Stimulated activated CD8-positive, alpha-beta memory T cell treated with anti-CD3 and anti-CD28 coated beads, Interleukin-7, amount 100 ng/mL, for 48 hours (primary cell): ENCODE data around the gene TNS3.
"Not testable (repeated sequence)": the region's sequence is repeated elsewhere in the genome, so short reads cannot be mapped to it uniquely, and the experiment has no call there.

Source experiments
- DNase-seq, 2 donors: peaks; one replicate each; pipeline ENCODE4 v3.0.0-alpha.2; 2020; ENCODE audit warnings: low read depth in 1 of 2; ENCODE audit errors: extremely low read depth in 1 of 2

TNS3 gene

GRCh38 chr7:47474937-47475879 lies 106.7 kb downstream of the TNS3 start:
- DNase-seq, result peak in 1 of 2 donors; percentile 24

- no peak for DNase-seq
Measured at GRCh38 chr7:47474211-47474936, 107.5 kb downstream of the TNS3 start.

DNA sequence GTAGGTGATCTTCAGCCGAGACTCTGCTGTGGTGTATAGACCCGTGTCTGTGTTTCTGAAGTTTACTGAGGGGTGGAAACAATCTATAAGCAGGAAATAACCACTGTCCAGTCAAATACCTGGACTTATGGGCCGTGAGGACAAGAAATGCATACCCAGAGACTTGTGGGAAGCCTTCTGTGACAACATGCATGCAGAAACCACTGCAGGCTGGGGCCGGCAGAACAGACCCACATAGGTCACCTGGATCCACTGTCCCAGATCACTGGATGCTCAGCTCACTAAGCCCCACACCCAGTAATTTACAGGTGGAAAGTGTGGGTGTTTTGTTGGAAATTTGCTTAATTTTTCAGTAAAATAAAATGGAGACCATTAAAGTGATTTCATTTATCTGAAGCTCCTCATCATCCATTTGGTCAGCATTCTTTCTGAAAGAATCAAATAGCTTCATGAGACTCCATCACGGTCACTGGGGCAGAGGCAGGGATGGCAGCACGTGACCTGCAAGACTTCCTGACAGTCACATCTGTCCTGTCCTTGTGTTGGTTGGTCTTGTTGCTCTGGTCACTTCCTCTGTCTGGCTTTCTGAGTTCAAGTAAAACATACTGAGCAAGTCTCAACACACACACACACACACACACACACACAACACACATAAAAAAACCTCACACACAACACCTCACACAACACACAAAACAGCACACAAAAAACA lies 108.3 kb downstream of the TNS3 start:
- no peak for DNase-seq

DNA sequence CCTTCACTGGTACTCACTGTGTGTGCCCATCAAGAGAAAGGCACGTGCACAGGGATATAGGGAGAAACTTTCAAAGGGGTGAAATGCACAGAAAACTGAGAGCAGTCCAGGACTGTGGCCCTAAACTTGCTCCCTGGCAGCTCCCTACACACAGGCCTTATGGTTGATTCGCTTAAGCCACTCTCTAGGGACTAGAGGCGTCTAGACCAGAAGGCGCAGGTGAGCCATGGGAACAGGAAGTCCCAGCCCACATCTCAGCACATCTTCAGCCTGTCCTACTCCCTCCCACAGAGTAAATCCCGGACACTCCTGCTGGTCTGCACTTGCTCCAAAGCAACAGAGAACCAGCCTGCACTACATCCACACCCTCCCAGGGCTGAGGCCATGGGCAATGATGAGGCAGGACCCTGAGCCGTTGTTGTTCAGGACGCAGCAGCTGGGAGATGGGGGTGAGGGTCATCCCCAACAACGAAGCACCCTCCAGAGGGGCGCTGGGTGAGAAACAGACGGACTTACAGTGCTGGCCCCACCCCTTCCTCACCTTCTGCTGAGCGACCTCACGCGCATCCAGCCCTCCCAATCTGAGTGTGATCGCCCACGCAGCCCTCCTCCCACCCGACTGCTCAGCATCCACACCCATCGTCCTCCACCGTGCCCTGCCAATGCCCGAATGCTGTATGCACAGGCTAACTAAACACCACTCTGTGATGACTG lies 109.3 kb downstream of the TNS3 start:
- no peak for DNase-seq

DNA sequence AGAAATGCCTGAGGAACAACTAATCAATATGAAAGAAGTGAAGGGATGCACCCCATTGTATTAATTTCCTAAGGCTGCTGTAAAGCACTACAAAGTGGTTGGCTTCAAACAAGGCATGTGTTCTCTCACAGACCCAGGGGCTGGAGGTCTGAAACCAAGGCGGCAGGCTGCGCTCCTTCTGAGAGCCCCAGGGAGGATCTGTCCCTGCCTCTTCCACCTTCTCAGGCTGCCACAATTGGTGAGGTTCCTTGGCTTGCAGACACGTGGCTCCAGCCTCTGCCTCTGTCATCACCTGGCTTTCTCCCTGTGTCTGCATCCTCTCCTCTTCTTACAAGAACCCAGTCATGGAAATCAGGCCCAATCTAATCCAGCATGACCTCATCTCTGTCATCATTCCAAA lies 110.1 kb downstream of the TNS3 start:
- DNase-seq, result no peak

DNA sequence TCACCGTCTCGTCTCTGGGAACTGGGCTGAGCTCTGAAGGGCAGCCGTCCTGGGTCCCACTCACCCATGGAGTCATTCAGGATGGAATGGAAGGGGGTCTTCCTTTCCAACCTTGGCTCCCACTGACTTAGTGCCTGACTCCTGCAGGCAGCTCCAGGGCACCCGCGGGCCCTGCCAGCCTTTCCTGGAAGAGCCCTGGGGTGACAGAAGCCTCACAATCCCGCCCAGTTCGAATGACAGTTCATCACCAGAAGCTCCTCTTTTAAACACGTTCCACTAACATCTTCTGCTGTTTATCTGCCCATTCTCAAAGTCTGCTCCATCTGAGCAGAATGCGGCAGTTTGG lies 110.6 kb downstream of the TNS3 start:
- no peak for DNase-seq

GRCh38 chr7:47470567-47471357 lies 111.1 kb downstream of the TNS3 start:
- no peak for DNase-seq

DNA sequence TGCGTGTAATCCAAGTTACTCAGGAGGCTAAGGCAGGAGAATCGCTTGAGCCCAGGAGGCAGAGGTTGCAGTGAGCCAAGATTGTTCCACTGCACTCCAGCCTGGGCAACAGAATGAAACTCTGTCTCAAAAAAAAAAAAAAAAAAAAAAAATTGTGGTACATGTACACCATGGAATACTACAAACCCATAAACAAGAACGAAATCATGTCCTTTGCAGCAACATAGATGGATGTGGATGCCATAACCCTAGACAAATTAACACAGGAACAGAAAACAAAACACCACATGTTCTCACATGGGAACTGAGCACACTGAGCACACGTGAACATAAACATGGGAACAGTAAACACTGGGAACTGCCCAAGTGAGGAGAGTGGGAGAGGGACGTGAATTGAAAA lies 112.1 kb downstream of the TNS3 start:
- not testable (repeated sequence) for DNase-seq

GRCh38 chr7:47466832-47467231 lies 115.1 kb downstream of the TNS3 start:
- no peak for DNase-seq

GRCh38 chr7:47465191-47465590 lies 116.7 kb downstream of the TNS3 start:
- no peak for DNase-seq

GRCh38 chr7:47464266-47464665 lies 117.6 kb downstream of the TNS3 start:
- no peak for DNase-seq

DNA sequence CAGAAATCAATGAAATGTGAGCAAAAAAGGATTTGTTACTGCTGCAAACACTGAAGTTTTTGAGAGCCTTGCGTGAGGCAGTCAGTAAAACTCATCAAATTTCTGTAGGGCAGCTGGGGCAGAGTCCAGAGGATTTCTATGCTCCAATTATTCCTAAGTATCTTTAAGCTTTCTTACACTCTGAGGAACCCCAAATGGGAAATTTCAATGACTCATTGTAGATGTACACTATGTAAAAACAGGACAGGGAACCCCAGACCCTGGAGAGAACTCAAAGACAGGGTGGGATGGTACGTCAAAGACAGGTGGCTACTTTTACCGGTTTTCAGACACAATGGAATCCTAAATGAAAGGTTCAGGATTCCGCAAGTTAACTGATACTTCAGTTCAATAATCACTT lies 120.2 kb downstream of the TNS3 start:
- no peak for DNase-seq

DNA sequence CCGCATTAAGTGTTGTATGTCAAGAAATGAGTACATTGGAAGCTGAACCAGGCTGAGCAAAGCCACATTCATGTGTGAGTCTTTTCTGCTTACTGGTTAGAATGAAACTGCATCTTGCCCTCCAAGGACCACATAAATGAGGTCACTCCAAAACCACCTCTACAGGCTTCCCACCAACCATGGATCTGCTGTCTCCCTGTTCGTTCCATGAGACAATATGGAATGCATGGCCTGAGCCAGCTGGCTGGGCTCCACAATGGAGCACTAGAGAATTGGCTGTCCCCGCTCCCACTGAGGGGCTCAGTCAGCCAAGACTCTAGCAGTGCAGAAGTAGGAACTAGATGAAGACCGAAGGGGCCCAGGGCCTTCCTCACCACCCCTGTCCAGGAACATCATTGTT lies 120.8 kb downstream of the TNS3 start:
- DNase-seq, result no peak

DNA sequence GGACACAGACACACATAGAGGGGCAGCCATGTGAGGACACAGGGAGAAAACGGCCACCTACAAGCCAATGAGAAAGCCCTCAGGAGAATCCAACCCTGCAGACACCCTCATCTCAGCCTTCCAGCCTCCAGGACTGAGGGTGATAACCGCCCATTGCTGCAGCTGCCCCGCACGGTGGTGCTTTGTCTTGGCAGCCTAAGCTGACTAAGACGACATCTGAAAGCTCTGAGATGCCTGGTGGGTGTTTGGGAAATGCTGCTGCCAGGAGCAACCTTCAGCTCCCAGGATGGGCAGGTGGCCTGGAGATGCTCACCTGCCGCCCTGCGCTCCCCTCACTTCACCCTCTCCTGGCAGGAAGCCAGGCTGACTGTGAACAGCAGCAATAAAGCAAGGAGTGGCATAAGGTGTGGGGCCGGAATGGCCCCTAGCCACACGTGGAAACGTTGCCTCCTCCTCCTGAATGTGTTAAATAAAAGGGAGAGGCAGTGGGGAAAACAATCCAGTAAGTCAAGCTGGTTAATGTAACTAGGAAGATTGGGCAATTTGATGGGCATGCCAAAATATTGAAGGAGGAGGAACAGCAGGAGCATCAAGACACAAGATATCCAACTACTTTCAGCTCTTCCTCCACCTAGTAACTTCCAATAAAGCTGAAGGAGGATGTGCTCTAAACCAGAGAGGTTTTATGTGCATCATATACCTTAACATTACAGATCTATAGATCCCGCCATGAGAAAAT lies 121.5 kb downstream of the TNS3 start:
- DNase-seq, result no peak

DNA sequence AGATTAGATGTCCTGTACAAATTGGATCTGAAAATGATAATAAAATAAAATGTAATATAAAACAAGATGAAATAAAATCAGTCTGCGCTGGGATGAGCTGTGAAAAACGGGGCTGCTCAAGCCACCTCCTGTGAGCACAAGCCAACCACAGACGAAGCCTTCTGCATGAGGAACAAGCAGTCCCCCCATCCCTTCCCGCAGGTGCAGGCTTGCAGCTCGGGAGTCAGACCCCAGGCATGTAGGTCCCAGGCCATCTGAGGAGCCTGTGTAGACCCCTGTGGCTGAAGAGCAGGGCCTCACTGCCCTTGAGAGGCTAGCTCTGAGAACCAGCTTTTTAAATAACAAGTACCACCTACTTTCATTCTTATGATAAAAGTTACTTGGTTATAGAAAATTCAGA lies 123.4 kb downstream of the TNS3 start:
- DNase-seq, result no peak

- DNase-seq, result no peak
Measured at GRCh38 chr7:47458057-47458456, 123.9 kb downstream of the TNS3 start.

- DNase-seq, result no peak
Measured at GRCh38 chr7:47456210-47456955, 125.5 kb downstream of the TNS3 start.

- DNase-seq, result no peak
Measured at GRCh38 chr7:47455872-47456185, 126.1 kb downstream of the TNS3 start.
